Hepatic stellate cell (primary cell): ENCODE results near the gene NOXA1.
A peak's percentile ranks its signal among the peaks of the same experiment; 100 is the strongest.

Source experiments
- DNase-seq: peaks from one replicate; pipeline ENCODE4 v3.0.0; 2011; ENCODE audit warnings: low spot score

Gene NOXA1

GRCh38 chr9:137387891-137388560 is 35.2 kb upstream of the NOXA1 start:
- DNase-seq, result no peak

GRCh38 chr9:137388589-137389427 is 34.4 kb upstream of the NOXA1 start:
- no peak for DNase-seq

DNA sequence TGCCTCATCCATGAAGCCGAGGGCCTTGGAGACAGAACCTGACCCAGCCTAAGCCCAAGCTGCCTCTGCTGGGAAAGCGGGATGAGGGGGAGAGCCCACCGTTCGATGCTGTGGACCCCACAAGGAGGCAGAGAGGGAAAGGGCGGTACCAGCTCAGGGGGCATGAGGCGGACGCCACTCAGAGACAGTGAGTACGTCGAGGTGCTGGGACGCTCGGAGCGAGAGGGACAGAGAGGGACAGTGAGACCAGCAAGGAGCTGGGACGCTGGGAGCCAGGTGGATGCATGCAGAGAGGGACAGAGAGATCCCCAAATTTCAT is 33.8 kb upstream of the NOXA1 start:
- DNase-seq, result no peak

DNA sequence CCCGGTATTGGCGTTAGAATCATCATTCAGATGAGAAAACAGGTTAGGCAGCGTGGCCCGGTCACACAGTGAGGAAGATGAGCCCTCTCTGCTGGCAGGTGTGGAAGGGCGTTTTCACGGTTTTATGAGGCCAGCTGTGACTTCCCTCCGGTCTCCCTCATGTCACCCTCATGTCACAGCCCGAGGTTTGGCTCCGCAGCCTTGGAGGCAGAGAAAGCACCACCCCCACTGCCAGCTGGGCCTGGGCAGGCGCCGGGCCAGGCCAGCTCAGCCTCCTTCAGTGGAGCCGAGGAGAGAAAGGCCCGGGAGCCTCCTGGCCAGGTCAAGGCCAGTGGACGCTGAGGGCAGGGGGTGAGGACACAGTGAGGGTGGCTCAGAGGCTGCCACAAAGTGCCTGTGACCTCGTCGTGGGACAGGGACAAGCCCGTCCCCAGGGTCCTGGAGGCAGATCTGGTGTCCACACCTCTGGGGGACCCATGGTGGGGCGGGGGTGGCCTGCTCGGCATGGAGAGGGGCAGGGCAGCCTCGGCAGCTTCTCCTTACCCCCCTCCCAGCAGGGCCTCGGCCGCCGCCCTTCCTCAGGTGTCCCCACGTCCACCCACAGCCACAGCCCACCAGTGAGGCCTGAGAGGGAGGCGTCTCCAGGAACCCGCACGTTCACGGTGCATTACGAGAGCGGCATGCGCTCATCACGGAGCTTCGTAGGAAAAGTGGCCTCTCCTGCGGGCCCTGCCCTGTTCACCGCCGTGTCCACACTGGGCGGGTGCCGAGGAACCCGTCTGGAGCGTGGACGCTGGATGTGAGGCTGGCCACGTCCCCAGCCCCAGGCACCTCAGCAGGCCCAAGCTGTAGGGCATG is 32.4 kb upstream of the NOXA1 start:
- DNase-seq, result no peak

DNA sequence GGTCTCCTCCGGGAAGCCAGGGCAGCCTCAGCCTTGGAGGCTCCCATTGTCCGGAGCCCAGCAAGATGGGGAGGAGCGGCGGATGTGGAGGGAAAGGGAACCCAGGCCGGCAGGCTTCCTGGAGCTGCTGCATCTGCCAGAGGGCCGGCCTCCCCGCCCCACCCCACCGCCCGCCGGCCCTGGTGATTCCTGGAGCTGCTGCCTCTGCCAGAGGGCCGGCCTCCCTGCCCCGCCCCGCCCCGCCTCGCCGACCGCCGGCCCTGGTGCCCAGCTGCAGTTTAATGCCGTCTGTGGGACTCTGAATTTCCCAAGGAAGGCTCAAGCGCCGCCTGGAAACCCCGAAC is 31.8 kb upstream of the NOXA1 start:
- no peak for DNase-seq

DNA sequence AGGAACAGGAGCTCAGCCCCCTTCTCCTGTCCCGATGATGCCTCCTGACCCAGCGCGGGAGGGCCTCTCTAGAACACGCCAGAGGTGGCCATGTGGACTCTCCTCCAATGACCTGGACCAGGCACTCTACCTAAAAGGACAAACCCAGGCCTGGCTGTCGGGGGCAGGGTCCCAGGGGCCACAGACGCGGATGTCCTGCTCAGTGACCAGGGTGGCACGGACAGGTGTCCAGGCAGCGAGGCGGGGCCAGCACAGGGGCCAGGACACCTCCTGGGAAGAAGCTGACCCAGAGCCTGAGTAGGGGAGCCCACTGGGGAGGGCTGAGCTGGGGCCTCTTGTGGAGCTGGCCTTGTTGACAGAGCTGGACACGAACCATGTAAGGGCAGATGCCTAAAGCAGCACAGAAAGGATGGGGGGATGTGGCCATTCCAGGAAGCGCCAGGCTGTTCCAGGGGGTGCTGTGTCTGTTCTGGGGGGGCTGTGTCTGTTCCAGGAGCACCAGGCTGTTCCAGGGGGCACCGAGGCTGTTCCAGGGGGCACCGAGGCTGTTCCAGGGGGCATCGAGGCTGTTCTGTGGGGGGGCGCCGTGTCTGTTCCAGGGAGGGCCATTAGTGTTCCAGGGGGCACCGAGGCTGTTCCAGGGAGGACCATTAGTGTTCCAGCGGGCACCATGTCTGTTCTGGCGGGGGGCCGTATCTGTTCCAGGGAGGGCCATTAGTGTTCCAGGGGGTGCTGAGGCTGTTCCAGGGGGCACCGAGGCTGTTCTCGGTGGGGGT is 30.8 kb upstream of the NOXA1 start:
- no peak for DNase-seq

- no peak for DNase-seq
Measured at GRCh38 chr9:137393176-137394150, 29.7 kb upstream of the NOXA1 start.

GRCh38 chr9:137394866-137395665 is 28.1 kb upstream of the NOXA1 start:
- DNase-seq, result no peak

- DNase-seq, result no peak
Measured at GRCh38 chr9:137395666-137396010, 27.6 kb upstream of the NOXA1 start.

GRCh38 chr9:137396227-137396626 is 27.0 kb upstream of the NOXA1 start:
- peak; percentile 68 for DNase-seq

DNA sequence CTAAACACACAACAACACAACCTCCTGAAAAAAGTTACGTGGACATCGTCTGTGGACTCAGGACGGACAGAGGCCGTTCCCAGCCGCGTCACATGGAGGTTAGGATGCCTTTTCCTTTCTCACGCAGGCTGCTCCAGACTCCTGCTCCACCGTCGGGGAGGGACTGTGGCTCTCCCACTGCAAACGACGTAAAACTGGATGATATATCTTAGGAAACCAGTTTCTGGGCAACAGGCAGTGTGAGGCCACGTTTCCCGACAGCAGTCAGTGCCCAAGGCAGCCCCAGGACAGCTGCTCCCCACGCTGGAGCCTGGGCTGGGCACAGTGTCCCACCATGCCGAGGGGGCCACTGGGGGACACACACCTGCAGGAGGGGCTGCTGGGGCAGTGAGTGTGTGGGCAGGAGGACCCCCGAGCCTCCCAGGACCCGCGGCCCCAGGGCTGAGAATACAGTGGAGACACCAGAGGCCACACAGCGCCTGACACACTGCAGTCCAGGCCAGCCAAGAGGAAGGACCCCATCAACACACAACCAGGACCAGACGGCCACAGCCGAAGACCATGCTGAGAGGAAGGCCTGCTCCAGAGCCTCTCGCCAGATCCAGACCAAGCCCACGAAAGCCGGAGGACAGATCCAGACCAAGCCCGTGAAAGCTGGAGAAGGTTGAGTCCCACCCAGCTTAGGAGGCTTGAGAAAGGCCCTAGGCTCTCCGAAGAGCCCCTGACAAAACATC is 26.4 kb upstream of the NOXA1 start:
- no peak for DNase-seq

GRCh38 chr9:137397675-137398423 is 25.3 kb upstream of the NOXA1 start:
- no peak for DNase-seq

GRCh38 chr9:137398561-137399468 is 24.4 kb upstream of the NOXA1 start:
- no peak for DNase-seq

GRCh38 chr9:137402746-137403145 is 20.4 kb upstream of the NOXA1 start:
- DNase-seq, result no peak

GRCh38 chr9:137403269-137403668 is 19.9 kb upstream of the NOXA1 start:
- no peak for DNase-seq

DNA sequence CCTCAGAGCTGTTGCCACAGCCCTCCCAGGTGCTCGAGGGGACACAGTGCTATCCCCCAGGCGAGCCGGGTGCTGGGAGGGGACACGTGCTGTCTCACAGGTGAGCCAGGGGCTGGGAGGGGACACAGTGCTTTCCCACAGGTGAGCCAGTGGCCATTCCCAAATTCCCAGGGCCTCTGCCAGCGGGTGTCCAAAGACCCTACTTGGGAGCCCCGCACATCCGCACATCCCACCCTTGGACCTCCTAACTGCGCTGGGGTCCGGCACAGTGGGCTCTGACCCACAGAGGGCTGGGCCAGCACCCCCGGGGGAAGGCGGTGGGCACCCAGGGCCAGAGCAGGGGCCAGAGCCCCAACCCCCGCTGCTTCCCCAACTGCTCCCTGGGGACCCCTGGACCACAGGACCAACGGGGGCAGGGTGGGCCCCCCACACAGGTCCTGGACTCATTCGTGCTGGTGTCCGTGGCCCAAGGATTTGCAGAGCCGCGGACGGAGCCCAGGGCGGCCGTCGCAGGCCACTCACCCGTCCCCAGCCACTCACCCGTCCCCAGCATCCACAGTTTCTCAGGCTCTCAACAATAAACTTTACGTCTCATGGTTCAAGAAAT is 18.1 kb upstream of the NOXA1 start:
- no peak for DNase-seq

DNA sequence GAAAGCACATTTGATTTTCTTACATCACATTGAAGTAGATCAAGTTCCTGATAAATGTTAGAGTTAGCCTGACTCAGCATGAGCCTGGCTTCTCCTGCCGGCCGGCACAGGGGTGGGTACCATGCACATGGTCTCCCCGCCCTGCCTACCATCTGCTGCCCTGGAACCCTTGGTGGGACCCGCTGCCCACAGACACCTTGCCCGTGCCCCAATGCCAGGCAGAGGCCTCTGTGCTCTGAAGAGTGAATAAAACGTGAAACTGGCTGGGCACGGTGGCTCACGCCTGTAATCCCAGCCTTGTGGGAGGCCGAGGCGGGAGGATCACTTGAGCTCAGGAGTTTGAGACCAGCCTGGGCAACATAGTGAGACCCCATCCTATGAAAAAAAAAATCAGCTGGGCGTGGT is 17.5 kb upstream of the NOXA1 start:
- no peak for DNase-seq
